Stimulated activated naive CD8-positive, alpha-beta T cell treated with anti-CD3 and anti-CD28 coated beads, Interleukin-15, Interleukin-2, amounts not matched to agents 100 ng/mL and 50 ng/mL, for 24 hours (primary cell): ENCODE measurements around the gene FRMPD4.

Experiments
- H3K27ac Mint-ChIP-seq: one replicate; pipeline ENCODE4 v1.8.0; 2021; ENCODE audit warnings: mild to moderate bottlenecking, mixed read lengths
- H3K27me3 Mint-ChIP-seq: one replicate; pipeline ENCODE4 v1.8.0; 2021; ENCODE audit warnings: mixed read lengths
- H3K36me3 Mint-ChIP-seq: one replicate; pipeline ENCODE4 v1.8.0; 2021; ENCODE audit warnings: low read depth, mixed read lengths
- H3K4me1 Mint-ChIP-seq: one replicate; pipeline ENCODE4 v1.8.0; 2021; ENCODE audit warnings: low read depth, mixed read lengths
- H3K4me3 Mint-ChIP-seq: one replicate; pipeline ENCODE4 v1.8.0; 2021; ENCODE audit warnings: mild to moderate bottlenecking, mixed read lengths
- H3K9me3 Mint-ChIP-seq: one replicate; pipeline ENCODE4 v1.8.0; 2021; ENCODE audit warnings: mixed read lengths

Gene FRMPD4

GRCh38 chrX:12349201-12349600 is 210.9 kb downstream of the FRMPD4 start:
- Mint-ChIP-seq H3K4me1 (no peaks in the 10 kb centered on the region), H3K27ac (no peak overlapping the region), H3K4me3 (no peak overlapping the region), H3K36me3 (no peaks in the 10 kb centered on the region), H3K9me3 (no peaks in the 10 kb centered on the region), H3K27me3 (no peaks in the 10 kb centered on the region)

- Mint-ChIP-seq H3K27me3 (no peaks in the 10 kb centered on the region), H3K27ac (no peak overlapping the region), H3K4me1 (no peaks in the 10 kb centered on the region), H3K4me3 (no peak overlapping the region), H3K9me3 (no peaks in the 10 kb centered on the region), H3K36me3 (no peaks in the 10 kb centered on the region)
Measured at GRCh38 chrX:12352922-12353321, 214.6 kb downstream of the FRMPD4 start.

GRCh38 chrX:12360383-12360782 is 222.1 kb downstream of the FRMPD4 start:
- H3K9me3 Mint-ChIP-seq: no peaks in the 10 kb centered on the region
- H3K4me1 Mint-ChIP-seq: no peaks in the 10 kb centered on the region
- H3K4me3 Mint-ChIP-seq: no peak overlapping the region
- no peaks in the 10 kb centered on the region for H3K27me3 Mint-ChIP-seq
- no peak overlapping the region for H3K27ac Mint-ChIP-seq
- no peaks in the 10 kb centered on the region for H3K36me3 Mint-ChIP-seq

GRCh38 chrX:12360986-12361598 is 222.8 kb downstream of the FRMPD4 start:
- no peaks in the 10 kb centered on the region for H3K27me3 Mint-ChIP-seq
- H3K27ac Mint-ChIP-seq: no peak overlapping the region
- no peaks in the 10 kb centered on the region for H3K9me3 Mint-ChIP-seq
- no peaks in the 10 kb centered on the region for H3K4me1 Mint-ChIP-seq
- no peaks in the 10 kb centered on the region for H3K36me3 Mint-ChIP-seq
- no peak overlapping the region for H3K4me3 Mint-ChIP-seq

GRCh38 chrX:12363216-12363615 is 224.9 kb downstream of the FRMPD4 start:
- no peaks in the 10 kb centered on the region for H3K4me1 Mint-ChIP-seq
- no peak overlapping the region for H3K27ac Mint-ChIP-seq
- no peaks in the 10 kb centered on the region for H3K27me3 Mint-ChIP-seq
- no peaks in the 10 kb centered on the region for H3K9me3 Mint-ChIP-seq
- H3K4me3 Mint-ChIP-seq: no peak overlapping the region
- no peaks in the 10 kb centered on the region for H3K36me3 Mint-ChIP-seq

- H3K4me3 Mint-ChIP-seq: no peak overlapping the region
- no peaks in the 10 kb centered on the region for H3K36me3 Mint-ChIP-seq
- no peaks in the 10 kb centered on the region for H3K9me3 Mint-ChIP-seq
- no peaks in the 10 kb centered on the region for H3K27me3 Mint-ChIP-seq
- H3K27ac Mint-ChIP-seq: no peak overlapping the region
- no peaks in the 10 kb centered on the region for H3K4me1 Mint-ChIP-seq
Measured at GRCh38 chrX:12366440-12366839, 228.2 kb downstream of the FRMPD4 start.

GRCh38 chrX:12367254-12367653 is 229.0 kb downstream of the FRMPD4 start:
- no peaks in the 10 kb centered on the region for H3K4me1 Mint-ChIP-seq
- no peaks in the 10 kb centered on the region for H3K36me3 Mint-ChIP-seq
- no peaks in the 10 kb centered on the region for H3K27me3 Mint-ChIP-seq
- no peak overlapping the region for H3K4me3 Mint-ChIP-seq
- H3K9me3 Mint-ChIP-seq: no peaks in the 10 kb centered on the region
- no peak overlapping the region for H3K27ac Mint-ChIP-seq

- Mint-ChIP-seq H3K9me3 (no peaks in the 10 kb centered on the region), H3K4me1 (no peaks in the 10 kb centered on the region), H3K36me3 (no peaks in the 10 kb centered on the region), H3K4me3 (no peak overlapping the region), H3K27me3 (no peaks in the 10 kb centered on the region), H3K27ac (no peak overlapping the region)
Measured at GRCh38 chrX:12370497-12370986, 232.3 kb downstream of the FRMPD4 start.

- Mint-ChIP-seq H3K4me1 (no peaks in the 10 kb centered on the region), H3K9me3 (no peaks in the 10 kb centered on the region), H3K27ac (no peak overlapping the region), H3K36me3 (no peaks in the 10 kb centered on the region), H3K4me3 (no peak overlapping the region), H3K27me3 (no peaks in the 10 kb centered on the region)
Measured at GRCh38 chrX:12372111-12372510, 233.8 kb downstream of the FRMPD4 start.

- H3K4me1 Mint-ChIP-seq: no peaks in the 10 kb centered on the region
- H3K4me3 Mint-ChIP-seq: no peak overlapping the region
- H3K27ac Mint-ChIP-seq: no peak overlapping the region
- H3K36me3 Mint-ChIP-seq: no peaks in the 10 kb centered on the region
- no peaks in the 10 kb centered on the region for H3K9me3 Mint-ChIP-seq
- H3K27me3 Mint-ChIP-seq: no peaks in the 10 kb centered on the region
Measured at GRCh38 chrX:12374286-12374685, 236.0 kb downstream of the FRMPD4 start.

GRCh38 chrX:12378253-12378652 is 240.0 kb downstream of the FRMPD4 start:
- H3K36me3 Mint-ChIP-seq: no peaks in the 10 kb centered on the region
- H3K4me3 Mint-ChIP-seq: no peak overlapping the region
- H3K9me3 Mint-ChIP-seq: no peaks in the 10 kb centered on the region
- no peaks in the 10 kb centered on the region for H3K4me1 Mint-ChIP-seq
- no peaks in the 10 kb centered on the region for H3K27me3 Mint-ChIP-seq
- H3K27ac Mint-ChIP-seq: no peak overlapping the region

- Mint-ChIP-seq H3K9me3 (no peaks in the 10 kb centered on the region), H3K27me3 (no peaks in the 10 kb centered on the region), H3K27ac (no peak overlapping the region), H3K4me1 (no peaks in the 10 kb centered on the region), H3K4me3 (no peak overlapping the region), H3K36me3 (no peaks in the 10 kb centered on the region)
Measured at GRCh38 chrX:12378706-12379105, 240.4 kb downstream of the FRMPD4 start.

GRCh38 chrX:12379671-12380070 is 241.4 kb downstream of the FRMPD4 start:
- no peak overlapping the region for H3K4me3 Mint-ChIP-seq
- no peaks in the 10 kb centered on the region for H3K36me3 Mint-ChIP-seq
- H3K27ac Mint-ChIP-seq: no peak overlapping the region
- H3K27me3 Mint-ChIP-seq: no peaks in the 10 kb centered on the region
- no peaks in the 10 kb centered on the region for H3K9me3 Mint-ChIP-seq
- H3K4me1 Mint-ChIP-seq: no peaks in the 10 kb centered on the region

- no peaks in the 10 kb centered on the region for H3K9me3 Mint-ChIP-seq
- H3K27me3 Mint-ChIP-seq: no peaks in the 10 kb centered on the region
- H3K4me1 Mint-ChIP-seq: no peaks in the 10 kb centered on the region
- no peaks in the 10 kb centered on the region for H3K36me3 Mint-ChIP-seq
- H3K27ac Mint-ChIP-seq: no peak overlapping the region
- H3K4me3 Mint-ChIP-seq: no peak overlapping the region
Measured at GRCh38 chrX:12383196-12383595, 244.9 kb downstream of the FRMPD4 start.

- Mint-ChIP-seq H3K4me1 (no peaks in the 10 kb centered on the region), H3K9me3 (no peaks in the 10 kb centered on the region), H3K27ac (no peak overlapping the region), H3K36me3 (no peaks in the 10 kb centered on the region), H3K4me3 (no peak overlapping the region), H3K27me3 (no peaks in the 10 kb centered on the region)
Measured at GRCh38 chrX:12390301-12390700, 252.0 kb downstream of the FRMPD4 start.

GRCh38 chrX:12396584-12396983 is 258.3 kb downstream of the FRMPD4 start:
- Mint-ChIP-seq H3K27ac (no peak overlapping the region), H3K9me3 (no peaks in the 10 kb centered on the region), H3K36me3 (no peaks in the 10 kb centered on the region), H3K27me3 (no peaks in the 10 kb centered on the region), H3K4me3 (no peak overlapping the region), H3K4me1 (no peaks in the 10 kb centered on the region)
